ENCODE results near the gene HERPUD2. TPM values are rescaled to one million over a fixed set of nuclear protein-coding genes. Genes with fewer than 3 reads are reported as not detected.

The HERPUD2 gene
- total RNA-seq, 1 experiment from 2014 or later: 36.4 TPM

GRCh38 chr7:35720849-35721248 is 25.9 kb upstream of the HERPUD2 start:
- Histone ChIP-seq H3K9me3 (ENCODE audit: control insufficient read depth, insufficient read depth, low read depth, low read length) (no peaks in the 10 kb centered on the region), H3K27ac (ENCODE audit: low read length) (no peak overlapping the region), H3K4me3 (ENCODE audit: low read depth in 2 of 2, low read length in 2 of 2) (no peak overlapping the region), H3K36me3 (ENCODE audit: control insufficient read depth, insufficient read depth, low read length) (no peaks in the 10 kb centered on the region), H3K27me3 (ENCODE audit: control insufficient read depth, insufficient read depth, low read length) (peaks cover 27% of the 10 kb centered on the region), H3K4me1 (ENCODE audit: control insufficient read depth, insufficient read depth, low read length) (0 out of 2 replicates have a peak, but pooled peaks cover 2% of the 10 kb centered on the region)
- TF ChIP-seq SIN3A (IDR thresholded peaks at IDR 0.05; ENCODE audit: borderline replicate concordance, insufficient read depth, low read depth, low read length) (no peak), TCF7L2 (IDR thresholded peaks at IDR 0.05; ENCODE audit: low read depth, low read length) (no peak), POLR2AphosphoS5 (IDR thresholded peaks at IDR 0.05; ENCODE audit: low read depth, low read length) (no peak), CTCF (IDR thresholded peaks at IDR 0.05) (no peak), REST (IDR thresholded peaks at IDR 0.05; ENCODE audit: insufficient read depth in 1 of 2, low read depth in 2 of 2, low read length in 1 of 2) (no peak)
- intact Hi-C loops (cut with micrococcal nuclease; ENCODE audit: unreplicated experiment) (no loop called here), in situ Hi-C loops (cut with HindIII; ENCODE audit: low pct_unique_long_range_greater_than_20kb, low sequenced_read_pairs) (no loop called here)
- no peak for ATAC-seq
- ChIA-PET POLR2A (no interaction called here), CTCF (no interaction called here)
- DNase-seq (ENCODE audit: low read depth, low spot score): no peak
- no TSS peak for BruUV-seq (replicated peaks)

GRCh38 chr7:35720032-35720431 is 25.1 kb upstream of the HERPUD2 start:
- no peak for ATAC-seq
- in situ Hi-C loops (cut with HindIII; ENCODE audit: low pct_unique_long_range_greater_than_20kb, low sequenced_read_pairs): no loop called here

More at GRCh38 chr7:35720032-35720431, 25.1 kb upstream of the HERPUD2 start:
- no TSS peak for BruUV-seq (replicated peaks)
- CTCF ChIA-PET: no interaction called here
- intact Hi-C loops (cut with micrococcal nuclease; ENCODE audit: unreplicated experiment): no loop called here
- no peak for DNase-seq (ENCODE audit: low read depth, low spot score)
- Histone ChIP-seq H3K4me1 (ENCODE audit: control insufficient read depth, insufficient read depth, low read length) (0 out of 2 replicates have a peak, but pooled peaks cover 2% of the 10 kb centered on the region), H3K4me3 (ENCODE audit: low read depth in 2 of 2, low read length in 2 of 2) (no peak overlapping the region), H3K36me3 (ENCODE audit: control insufficient read depth, insufficient read depth, low read length) (no peaks in the 10 kb centered on the region), H3K27ac (ENCODE audit: low read length) (no peak overlapping the region), H3K27me3 (ENCODE audit: control insufficient read depth, insufficient read depth, low read length) (peaks cover 27% of the 10 kb centered on the region), H3K9me3 (ENCODE audit: control insufficient read depth, insufficient read depth, low read depth, low read length) (no peaks in the 10 kb centered on the region)
- POLR2A ChIA-PET: interaction anchor here (0.7 kb wide), 1 partner anchor 85 kb away, joined by 8 read pairs; no protein-coding TSS in a partner anchor
- no peak for TF ChIP-seq SIN3A (IDR thresholded peaks at IDR 0.05; ENCODE audit: borderline replicate concordance, insufficient read depth, low read depth, low read length)
- TF ChIP-seq POLR2AphosphoS5 (IDR thresholded peaks at IDR 0.05; ENCODE audit: low read depth, low read length): no peak
- TF ChIP-seq TCF7L2 (IDR thresholded peaks at IDR 0.05; ENCODE audit: low read depth, low read length): no peak
- TF ChIP-seq REST (IDR thresholded peaks at IDR 0.05; ENCODE audit: insufficient read depth in 1 of 2, low read depth in 2 of 2, low read length in 1 of 2): no peak
- TF ChIP-seq CTCF (IDR thresholded peaks at IDR 0.05): no peak

Data from Panc1 (cell line).